Endodermal cell (in vitro differentiated cells): Measurements from ENCODE around the gene PON1. TPM values are rescaled to one million over a fixed set of nuclear protein-coding genes. Genes with fewer than 3 reads are reported as not detected.

Experiments
- DNase-seq: peaks from one replicate; pipeline ENCODE4 v3.0.0-alpha.2; 2017
- H3K27ac ChIP-seq: 2 replicates; pipeline ENCODE4 v1.5.1; 2013; ENCODE audit warnings: mild to moderate bottlenecking, low read depth, low read length, moderate library complexity
- H3K27me3 ChIP-seq: 2 replicates; pipeline ENCODE4 v1.6.1; 2013; ENCODE audit warnings: mild to moderate bottlenecking, low read length, moderate library complexity; ENCODE audit not compliant: insufficient read depth, control insufficient read depth, poor library complexity, severe bottlenecking
- H3K36me3 ChIP-seq: 2 replicates; pipeline ENCODE4 v1.7.0; 2013; ENCODE audit warnings: mild to moderate bottlenecking, low read length, moderate library complexity; ENCODE audit not compliant: control insufficient read depth, insufficient read depth
- H3K4me1 ChIP-seq: one replicate; pipeline ENCODE4 v1.7.0; 2013; ENCODE audit warnings: low read length; ENCODE audit not compliant: control insufficient read depth, insufficient read depth
- H3K4me3 ChIP-seq: 2 replicates; pipeline ENCODE4 v1.5.1; 2013; ENCODE audit warnings: mild to moderate bottlenecking, low read length, moderate library complexity
- H3K9ac ChIP-seq: 2 replicates; pipeline ENCODE4 v1.6.1; 2013; ENCODE audit warnings: mild to moderate bottlenecking, low read length, moderate library complexity; ENCODE audit not compliant: poor library complexity, severe bottlenecking; ENCODE audit errors: extremely low read depth
- H3K9me3 ChIP-seq: 2 replicates; pipeline ENCODE4 v1.6.1; 2013; ENCODE audit warnings: mild to moderate bottlenecking, low read length, moderate library complexity; ENCODE audit not compliant: control insufficient read depth
- H3K27ac Mint-ChIP-seq: 2 replicates; pipeline ENCODE4 v1.8.0; 2020; ENCODE audit warnings: mixed read lengths
- H3K27me3 Mint-ChIP-seq: 2 replicates; pipeline ENCODE4 v1.8.0; 2021; ENCODE audit warnings: mild to moderate bottlenecking, mixed read lengths; ENCODE audit not compliant: insufficient read depth
- H3K36me3 Mint-ChIP-seq: 2 replicates; pipeline ENCODE4 v1.8.0; 2020; ENCODE audit warnings: low read depth, mixed read lengths
- H3K4me1 Mint-ChIP-seq: 2 replicates; pipeline ENCODE4 v1.8.0; 2020; ENCODE audit warnings: mixed read lengths
- H3K4me3 Mint-ChIP-seq: 2 replicates; pipeline ENCODE4 v1.8.0; 2020; ENCODE audit warnings: mild to moderate bottlenecking, moderate library complexity, mixed read lengths
- H3K9me3 Mint-ChIP-seq: 2 replicates; pipeline ENCODE4 v1.8.0; 2020; ENCODE audit warnings: mild to moderate bottlenecking, mixed read lengths
- WGBS, 2 experiments: methylation state at CpG; one replicate each; pipeline versions ENCODE4 v1.1.5 to v1.1.7; 2013; ENCODE audit warnings: missing lambda C conversion rate in 2 of 2, mixed read lengths in 1 of 2; ENCODE audit not compliant: insufficient coverage in 1 of 2, insufficient read length in 1 of 2; 5-methylcytosine and 5-hydroxymethylcytosine counted together
- total RNA-seq, 2 donors: library from RNA; stranded (reverse); fragmentation: NEBNext Ultra II Directional in 1 of 2; extraction: Animal tissue kit (Norgen Biotek cat#: 25700) in 1 of 2; gene quantifications; 2 replicates in 1 of 2; 3 replicates in 1 of 2; pipeline ENCODE4 v1.2.1, GENCODE V29; 2021
- TF ChIP-seq, protein P1 (sequence below): fragments of 200-600 bp; sonication (generic); conservative IDR thresholded peaks from 2 replicates; pipeline ENCODE4 v1.5.0; 2021; ENCODE audit warnings: antibody characterized with exemption, mild to moderate bottlenecking

Gene PON1
- total RNA-seq, 2 donors from 2014 or later = 0.48 TPM; not detected in 1

DNA sequence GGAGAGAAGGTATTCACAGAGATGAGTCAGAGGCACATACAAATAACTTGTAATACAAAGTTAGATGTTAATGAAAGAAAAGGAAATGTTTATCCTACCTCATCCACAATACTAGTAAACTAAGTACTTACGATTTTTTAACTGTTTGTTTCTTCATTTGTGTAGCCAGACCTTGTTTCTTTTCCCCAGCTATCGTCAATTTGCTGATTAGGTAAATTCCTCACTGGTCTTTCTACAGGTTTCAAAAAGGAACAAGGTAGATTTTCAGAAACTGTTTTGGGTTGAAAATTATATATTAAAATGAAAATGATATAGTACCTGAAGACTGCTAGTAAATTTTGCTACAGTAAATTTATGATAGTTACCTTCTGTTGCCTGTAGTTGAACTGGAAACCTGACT, 56.6 kb downstream of the PON1 start:
- Mint-ChIP-seq H3K27me3 (no peaks in the 10 kb centered on the region), H3K27ac (peak overlapping the region; percentile 12)
- no peak for DNase-seq

DNA sequence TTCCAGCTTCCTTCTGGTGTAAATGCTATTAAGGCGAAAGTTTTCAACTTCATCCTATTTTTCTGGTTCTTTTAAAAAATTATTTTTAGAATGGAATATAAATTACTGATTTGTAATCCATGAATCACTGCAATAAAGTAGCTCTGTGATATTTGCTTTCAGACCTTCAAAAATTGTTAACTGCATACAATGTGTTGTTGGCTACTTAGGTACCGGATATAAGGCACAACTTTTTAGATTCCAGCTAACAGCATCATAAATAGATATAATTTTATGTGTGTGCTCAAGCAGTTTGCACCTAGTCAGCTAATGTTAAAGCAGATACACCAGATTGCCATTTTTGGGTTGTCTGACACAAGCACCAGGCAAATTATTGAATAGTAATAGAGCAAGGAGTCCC, 58.7 kb downstream of the PON1 start:
- Mint-ChIP-seq H3K9me3 (no peaks in the 10 kb centered on the region), H3K4me3 (no peak overlapping the region), H3K36me3 (peaks cover 9% of the 10 kb centered on the region), H3K27me3 (no peaks in the 10 kb centered on the region), H3K4me1 (peaks cover 10% of the 10 kb centered on the region), H3K27ac (no peak overlapping the region)
- H3K36me3 ChIP-seq = peaks cover 12% of the 10 kb centered on the region
- WGBS, 2 experiments = 100% methylated on average over 2 of the region's 2 CpGs; no CpG with 5 or more reads in 1 of the 2 experiments
- no peak overlapping the region for H3K27ac ChIP-seq
- TF ChIP-seq, protein P1, sequence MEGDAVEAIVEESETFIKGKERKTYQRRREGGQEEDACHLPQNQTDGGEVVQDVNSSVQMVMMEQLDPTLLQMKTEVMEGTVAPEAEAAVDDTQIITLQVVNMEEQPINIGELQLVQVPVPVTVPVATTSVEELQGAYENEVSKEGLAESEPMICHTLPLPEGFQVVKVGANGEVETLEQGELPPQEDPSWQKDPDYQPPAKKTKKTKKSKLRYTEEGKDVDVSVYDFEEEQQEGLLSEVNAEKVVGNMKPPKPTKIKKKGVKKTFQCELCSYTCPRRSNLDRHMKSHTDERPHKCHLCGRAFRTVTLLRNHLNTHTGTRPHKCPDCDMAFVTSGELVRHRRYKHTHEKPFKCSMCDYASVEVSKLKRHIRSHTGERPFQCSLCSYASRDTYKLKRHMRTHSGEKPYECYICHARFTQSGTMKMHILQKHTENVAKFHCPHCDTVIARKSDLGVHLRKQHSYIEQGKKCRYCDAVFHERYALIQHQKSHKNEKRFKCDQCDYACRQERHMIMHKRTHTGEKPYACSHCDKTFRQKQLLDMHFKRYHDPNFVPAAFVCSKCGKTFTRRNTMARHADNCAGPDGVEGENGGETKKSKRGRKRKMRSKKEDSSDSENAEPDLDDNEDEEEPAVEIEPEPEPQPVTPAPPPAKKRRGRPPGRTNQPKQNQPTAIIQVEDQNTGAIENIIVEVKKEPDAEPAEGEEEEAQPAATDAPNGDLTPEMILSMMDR = no peak
- H3K9me3 ChIP-seq = no peaks in the 10 kb centered on the region
- H3K27me3 ChIP-seq = no peaks in the 10 kb centered on the region
- H3K4me1 ChIP-seq = no peaks in the 10 kb centered on the region
- no peak for DNase-seq
- no peak overlapping the region for H3K9ac ChIP-seq
- H3K4me3 ChIP-seq = no peak overlapping the region

More for the DNA sequence above, 56.6 kb downstream of the PON1 start:
- Mint-ChIP-seq H3K4me1 (peaks cover 12% of the 10 kb centered on the region), H3K4me3 (no peak overlapping the region), H3K36me3 (peaks cover 9% of the 10 kb centered on the region), H3K9me3 (no peaks in the 10 kb centered on the region)
- no peak overlapping the region for H3K9ac ChIP-seq
- TF ChIP-seq, protein P1 = no peak
- no peak overlapping the region for H3K27ac ChIP-seq
- WGBS, 2 experiments = 98 to 100% methylated on average over 2 of the region's 2 CpGs
- no peaks in the 10 kb centered on the region for H3K9me3 ChIP-seq
- no peaks in the 10 kb centered on the region for H3K27me3 ChIP-seq
- H3K36me3 ChIP-seq = peaks cover 15% of the 10 kb centered on the region
- H3K4me1 ChIP-seq = no peaks in the 10 kb centered on the region
- H3K4me3 ChIP-seq = no peak overlapping the region

DNA sequence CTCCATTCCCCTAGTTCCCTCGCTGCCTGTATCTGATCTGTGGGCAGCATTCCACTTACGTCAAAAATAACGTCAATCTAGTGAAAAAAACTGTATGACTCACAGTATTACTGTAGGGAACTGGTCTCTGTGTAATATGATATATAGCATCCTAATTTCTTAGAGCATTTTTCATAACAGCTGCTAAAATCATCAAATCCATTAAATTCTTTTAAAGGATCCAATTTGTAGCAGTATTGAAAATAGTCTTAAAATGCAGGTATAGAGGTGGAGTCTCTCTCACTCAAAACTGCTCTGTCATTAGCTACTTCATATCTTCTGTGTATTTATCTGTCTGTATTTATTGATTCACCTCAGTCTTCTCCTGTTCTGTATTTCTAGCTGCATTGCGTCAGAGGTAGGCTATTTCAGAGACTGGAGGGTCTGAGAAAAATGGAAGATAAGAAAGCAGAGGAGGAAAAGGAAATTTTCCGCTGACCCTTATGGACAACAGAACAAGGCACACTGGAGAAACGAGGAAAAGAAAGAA, 59.9 kb downstream of the PON1 start:
- Histone ChIP-seq H3K27ac (no peak overlapping the region), H3K9ac (no peak overlapping the region), H3K36me3 (peaks cover 12% of the 10 kb centered on the region), H3K4me3 (no peak overlapping the region), H3K9me3 (no peaks in the 10 kb centered on the region), H3K4me1 (no peaks in the 10 kb centered on the region), H3K27me3 (no peaks in the 10 kb centered on the region)
- no peaks in the 10 kb centered on the region for H3K27me3 Mint-ChIP-seq
- H3K27ac Mint-ChIP-seq = no peak overlapping the region
- peaks cover 6% of the 10 kb centered on the region for H3K36me3 Mint-ChIP-seq
- H3K4me1 Mint-ChIP-seq = peaks cover 10% of the 10 kb centered on the region
- H3K4me3 Mint-ChIP-seq = no peak overlapping the region
- WGBS, 2 experiments = 89 to 94% methylated on average over 3 to 6 of the region's 6 CpGs
- no peak for DNase-seq
- H3K9me3 Mint-ChIP-seq = no peaks in the 10 kb centered on the region
- TF ChIP-seq, protein P1 = no peak
